Nephron progenitor cell (in vitro differentiated cells): ENCODE measurements around the gene ADAMTS9.

Experiments used
- DNase-seq: peaks from one replicate; pipeline ENCODE4 v3.0.0; 2021
- H3K27ac Mint-ChIP-seq: 2 replicates; pipeline ENCODE4 v1.8.0; 2021; ENCODE audit warnings: mild to moderate bottlenecking, moderate library complexity, mixed read lengths
- H3K27me3 Mint-ChIP-seq: 2 replicates; pipeline ENCODE4 v1.8.0; 2021; ENCODE audit warnings: mild to moderate bottlenecking, low read depth, mixed read lengths; ENCODE audit not compliant: poor library complexity
- H3K36me3 Mint-ChIP-seq: 2 replicates; pipeline ENCODE4 v1.8.0; 2021; ENCODE audit warnings: low read depth, mixed read lengths
- H3K4me1 Mint-ChIP-seq: 2 replicates; pipeline ENCODE4 v1.8.0; 2021; ENCODE audit warnings: mixed read lengths
- H3K4me3 Mint-ChIP-seq: 2 replicates; pipeline ENCODE4 v1.8.0; 2021; ENCODE audit warnings: mild to moderate bottlenecking, moderate library complexity, mixed read lengths
- H3K9me3 Mint-ChIP-seq: 2 replicates; pipeline ENCODE4 v1.8.0; 2021; ENCODE audit warnings: mild to moderate bottlenecking, moderate library complexity, mixed read lengths
- TF ChIP-seq, protein P1 (sequence below): fragments of 200-600 bp; sonication (generic); IDR thresholded peaks from 2 replicates; pipeline ENCODE4 v1.5.0; 2021; ENCODE audit warnings: antibody characterized with exemption

The ADAMTS9 gene

DNA sequence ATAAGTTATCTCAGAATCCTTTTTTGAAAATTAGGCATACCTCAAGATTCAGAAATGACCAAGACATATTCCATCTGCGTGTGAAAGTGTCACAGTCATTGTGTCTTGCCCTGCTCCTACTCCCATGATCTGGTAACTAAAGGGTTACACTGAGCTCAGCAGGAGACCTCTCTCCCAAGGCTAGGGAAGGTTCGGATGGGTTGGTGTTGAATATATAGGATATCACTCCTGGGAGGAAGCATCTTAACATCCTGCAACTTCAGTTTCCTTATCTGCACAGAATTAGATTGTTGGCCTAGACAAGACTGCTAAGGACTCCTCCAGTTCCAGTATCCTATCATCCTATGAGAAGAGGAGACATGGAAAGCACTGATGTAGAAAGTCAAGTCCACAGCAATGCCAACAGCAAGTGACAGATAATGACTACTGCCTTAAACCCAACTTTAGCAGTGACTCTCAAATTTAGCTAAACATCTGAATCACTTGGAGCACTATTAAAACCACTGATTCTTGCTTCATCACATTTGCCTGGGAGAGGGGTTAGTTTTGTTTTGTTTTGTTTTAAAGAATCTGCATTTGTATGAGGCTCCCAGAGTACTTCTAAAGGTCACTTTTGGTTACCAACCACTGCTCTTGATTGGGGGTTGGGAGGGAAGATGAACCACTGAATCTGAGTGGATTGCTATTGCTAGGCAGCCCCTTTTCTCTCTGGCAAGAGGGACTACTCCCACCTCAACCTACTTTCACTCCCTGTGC, 9.7 kb downstream of the ADAMTS9 start:
- H3K36me3 Mint-ChIP-seq: peaks cover 65% of the 10 kb centered on the region
- H3K9me3 Mint-ChIP-seq: no peaks in the 10 kb centered on the region
- no peak overlapping the region for H3K27ac Mint-ChIP-seq
- peaks cover 22% of the 10 kb centered on the region for H3K4me1 Mint-ChIP-seq
- TF ChIP-seq, protein P1, sequence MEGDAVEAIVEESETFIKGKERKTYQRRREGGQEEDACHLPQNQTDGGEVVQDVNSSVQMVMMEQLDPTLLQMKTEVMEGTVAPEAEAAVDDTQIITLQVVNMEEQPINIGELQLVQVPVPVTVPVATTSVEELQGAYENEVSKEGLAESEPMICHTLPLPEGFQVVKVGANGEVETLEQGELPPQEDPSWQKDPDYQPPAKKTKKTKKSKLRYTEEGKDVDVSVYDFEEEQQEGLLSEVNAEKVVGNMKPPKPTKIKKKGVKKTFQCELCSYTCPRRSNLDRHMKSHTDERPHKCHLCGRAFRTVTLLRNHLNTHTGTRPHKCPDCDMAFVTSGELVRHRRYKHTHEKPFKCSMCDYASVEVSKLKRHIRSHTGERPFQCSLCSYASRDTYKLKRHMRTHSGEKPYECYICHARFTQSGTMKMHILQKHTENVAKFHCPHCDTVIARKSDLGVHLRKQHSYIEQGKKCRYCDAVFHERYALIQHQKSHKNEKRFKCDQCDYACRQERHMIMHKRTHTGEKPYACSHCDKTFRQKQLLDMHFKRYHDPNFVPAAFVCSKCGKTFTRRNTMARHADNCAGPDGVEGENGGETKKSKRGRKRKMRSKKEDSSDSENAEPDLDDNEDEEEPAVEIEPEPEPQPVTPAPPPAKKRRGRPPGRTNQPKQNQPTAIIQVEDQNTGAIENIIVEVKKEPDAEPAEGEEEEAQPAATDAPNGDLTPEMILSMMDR: no peak
- no peak overlapping the region for H3K4me3 Mint-ChIP-seq
- H3K27me3 Mint-ChIP-seq: peaks cover 6% of the 10 kb centered on the region
- DNase-seq: no peak

DNA sequence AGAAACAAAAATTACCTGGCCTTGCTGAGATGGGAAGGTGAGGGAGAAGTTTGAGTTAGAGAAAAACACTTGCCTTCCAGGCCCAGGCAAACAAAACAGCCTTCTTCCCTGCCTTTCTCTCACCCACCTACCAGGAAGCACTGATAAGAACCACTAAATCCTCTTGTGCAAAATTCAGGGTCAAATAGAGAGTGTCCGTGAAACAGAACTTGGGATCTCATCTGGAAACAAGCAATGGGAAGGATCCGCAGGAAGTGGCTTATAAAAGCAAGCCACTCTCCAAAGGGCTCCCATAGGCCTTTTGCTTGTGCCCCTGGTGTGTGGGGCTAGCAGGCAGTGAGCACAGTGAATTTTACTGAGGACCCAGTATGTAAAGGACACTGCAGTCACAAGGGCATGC, 11.0 kb downstream of the ADAMTS9 start:
- TF ChIP-seq, protein P1: no peak
- no peak for DNase-seq
- peaks cover 58% of the 10 kb centered on the region for H3K36me3 Mint-ChIP-seq
- no peaks in the 10 kb centered on the region for H3K9me3 Mint-ChIP-seq
- H3K27ac Mint-ChIP-seq: no peak overlapping the region
- H3K4me1 Mint-ChIP-seq: peaks cover 15% of the 10 kb centered on the region
- no peak overlapping the region for H3K4me3 Mint-ChIP-seq
- H3K27me3 Mint-ChIP-seq: no peaks in the 10 kb centered on the region

DNA sequence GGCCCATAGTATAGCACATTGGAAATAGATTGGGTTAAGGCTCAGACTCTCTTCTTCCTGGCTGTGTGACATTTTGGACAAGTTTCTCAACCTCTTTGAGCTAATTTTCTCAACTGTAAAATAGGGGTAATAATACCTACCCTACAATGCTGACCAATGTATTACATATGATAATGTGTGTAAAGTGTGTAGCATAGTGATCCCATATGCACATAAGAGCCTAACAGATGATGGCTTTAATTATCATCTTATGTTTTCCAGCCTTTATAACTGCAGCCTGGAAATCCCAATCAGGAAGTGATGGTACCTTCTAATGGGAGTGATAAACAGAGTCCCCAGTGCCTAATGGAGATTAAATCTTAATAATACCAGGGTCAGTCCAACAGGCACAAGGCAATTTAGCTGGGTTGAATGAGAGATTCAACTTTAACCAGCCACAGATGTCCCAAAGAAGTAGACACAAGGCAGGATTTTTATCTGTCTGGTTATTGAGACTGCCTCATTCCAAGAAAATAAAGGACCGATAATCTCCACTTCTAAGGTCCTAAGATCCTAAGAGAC, 12.0 kb downstream of the ADAMTS9 start:
- peaks cover 62% of the 10 kb centered on the region for H3K36me3 Mint-ChIP-seq
- DNase-seq: no peak
- no peaks in the 10 kb centered on the region for H3K27me3 Mint-ChIP-seq
- peaks cover 15% of the 10 kb centered on the region for H3K4me1 Mint-ChIP-seq
- H3K27ac Mint-ChIP-seq: no peak overlapping the region
- H3K4me3 Mint-ChIP-seq: no peak overlapping the region
- no peaks in the 10 kb centered on the region for H3K9me3 Mint-ChIP-seq
- TF ChIP-seq, protein P1: no peak

DNA sequence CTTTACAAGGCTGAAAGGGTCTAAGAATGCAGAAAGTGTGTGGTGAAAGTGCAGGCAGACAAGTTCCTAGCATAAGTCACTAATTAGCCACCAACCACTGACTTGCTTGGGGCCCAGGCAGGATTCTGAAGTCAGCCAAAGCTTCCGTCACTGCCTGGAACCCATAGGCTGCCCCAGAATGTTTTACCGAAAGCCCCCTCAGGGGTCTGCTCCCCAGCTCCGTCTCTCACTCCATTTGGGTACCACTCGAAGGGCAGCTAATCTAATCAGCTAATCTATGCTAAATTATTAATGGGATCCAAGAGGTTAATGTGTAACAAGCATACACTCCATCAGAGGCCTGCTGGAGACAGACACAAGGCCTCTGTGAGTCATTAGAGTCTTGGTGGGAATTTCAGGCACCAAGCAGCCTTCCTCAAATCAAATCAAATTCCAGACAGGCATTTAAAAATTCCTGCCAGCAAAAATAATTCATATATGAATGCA, 13.2 kb downstream of the ADAMTS9 start:
- H3K36me3 Mint-ChIP-seq: peaks cover 58% of the 10 kb centered on the region
- DNase-seq: no peak
- TF ChIP-seq, protein P1: no peak
- no peaks in the 10 kb centered on the region for H3K9me3 Mint-ChIP-seq
- no peaks in the 10 kb centered on the region for H3K27me3 Mint-ChIP-seq
- H3K4me3 Mint-ChIP-seq: no peak overlapping the region
- H3K4me1 Mint-ChIP-seq: peaks cover 15% of the 10 kb centered on the region
- H3K27ac Mint-ChIP-seq: no peak overlapping the region

DNA sequence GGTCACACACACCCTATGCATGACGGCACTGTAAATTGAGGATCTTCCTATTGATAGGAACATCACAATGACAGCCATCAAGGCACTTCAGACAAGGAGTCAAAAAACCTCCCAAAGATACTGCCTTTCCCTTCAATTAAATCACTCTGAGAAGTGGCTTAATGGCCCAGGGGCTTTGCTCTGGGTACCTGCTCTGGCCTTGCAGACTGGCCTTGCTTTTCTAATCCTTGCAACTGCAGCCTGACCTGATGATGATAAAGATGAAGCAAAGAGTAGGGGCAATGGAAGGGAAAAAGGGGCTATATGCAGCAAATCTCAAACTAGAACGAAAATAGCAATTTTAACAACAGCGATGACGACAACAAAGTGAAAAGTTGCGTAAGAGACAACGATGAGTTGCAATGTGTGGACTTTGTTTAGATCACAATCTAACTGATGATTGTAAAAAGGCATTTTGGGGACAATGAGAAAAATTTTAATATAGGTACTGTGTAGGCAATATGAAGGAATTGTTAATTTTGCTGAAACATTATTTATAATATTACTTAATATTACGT, 14.6 kb downstream of the ADAMTS9 start:
- TF ChIP-seq, protein P1: no peak
- Mint-ChIP-seq H3K27ac (no peak overlapping the region), H3K9me3 (no peaks in the 10 kb centered on the region), H3K36me3 (peaks cover 44% of the 10 kb centered on the region), H3K4me1 (peaks cover 18% of the 10 kb centered on the region), H3K4me3 (no peak overlapping the region), H3K27me3 (no peaks in the 10 kb centered on the region)
- DNase-seq: no peak
